OCI-LY1 (cell line): Measurements from ENCODE around the gene RETREG2.
"Not testable (repeated sequence)": the region's sequence is repeated elsewhere in the genome, so short reads cannot be mapped to it uniquely, and the experiment has no call there.

Experiments used
- H2AFZ ChIP-seq: fragments of 200-600 bp; sonication (generic), shearing (Covaris generic); 2 replicates; pipeline ENCODE4 v1.6.0; 2014; ENCODE audit warnings: antibody characterized with exemption, mild to moderate bottlenecking, low read length
- H3F3A ChIP-seq: fragments of 200-600 bp; sonication (generic), shearing (Covaris generic); 2 replicates; pipeline ENCODE4 v1.6.0; 2014; ENCODE audit warnings: mild to moderate bottlenecking, antibody characterized with exemption, low read length, moderate library complexity; ENCODE audit not compliant: insufficient read depth
- H3K27ac ChIP-seq: fragments of 200-600 bp; sonication (generic); 2 replicates; pipeline ENCODE4 v1.5.1; 2014; ENCODE audit warnings: low read length, mixed run types, mild to moderate bottlenecking, low read depth; ENCODE audit not compliant: poor library complexity, severe bottlenecking
- H3K27me3 ChIP-seq: fragments of 200-600 bp; sonication (generic); 2 replicates; pipeline ENCODE4 v1.6.0; 2014; ENCODE audit warnings: antibody characterized with exemption, mild to moderate bottlenecking, low read length, moderate library complexity; ENCODE audit not compliant: insufficient read depth
- H3K36me3 ChIP-seq: fragments of 200-600 bp; sonication (generic); 2 replicates; pipeline ENCODE4 v1.6.1; 2014; ENCODE audit warnings: mild to moderate bottlenecking, antibody characterized with exemption, low read length, moderate library complexity, mixed read lengths; ENCODE audit not compliant: insufficient read depth
- H3K4me1 ChIP-seq: fragments of 200-600 bp; sonication (generic); 2 replicates; pipeline ENCODE4 v1.5.1; 2014; ENCODE audit warnings: mild to moderate bottlenecking, low read length, moderate library complexity; ENCODE audit not compliant: insufficient read depth, severe bottlenecking
- H3K4me2 ChIP-seq: fragments of 200-600 bp; sonication (generic), shearing (Covaris generic); 2 replicates; pipeline ENCODE4 v1.6.1; 2014; ENCODE audit warnings: low read length
- H3K4me3 ChIP-seq: fragments of 200-600 bp; sonication (generic); 2 replicates; pipeline ENCODE4 v1.5.1; 2014; ENCODE audit warnings: low read length, low read depth, mild to moderate bottlenecking, mixed read lengths; ENCODE audit not compliant: poor library complexity, severe bottlenecking
- H3K79me2 ChIP-seq: fragments of 200-600 bp; shearing (Covaris generic); 2 replicates; pipeline ENCODE4 v1.6.1; 2016; ENCODE audit warnings: mixed run types, low read length, mixed read lengths; ENCODE audit not compliant: insufficient read depth
- H3K9ac ChIP-seq: fragments of 200-600 bp; sonication (generic), shearing (Covaris generic); 2 replicates; pipeline ENCODE4 v1.6.1; 2014; ENCODE audit warnings: mild to moderate bottlenecking, low read length, mixed read lengths
- H3K9me2 ChIP-seq: fragments of 200-600 bp; sonication (generic), shearing (Covaris generic); 2 replicates; pipeline ENCODE4 v1.6.1; 2014; ENCODE audit warnings: low read depth, mild to moderate bottlenecking, low read length, mixed read lengths
- H3K9me3 ChIP-seq: fragments of 200-600 bp; shearing (Covaris generic); 2 replicates; pipeline ENCODE4 v1.6.1; 2014; ENCODE audit warnings: low read length, mixed read lengths
- H4K20me1 ChIP-seq: fragments of 200-600 bp; sonication (generic), shearing (Covaris generic); 2 replicates; pipeline ENCODE4 v1.6.0; 2016; ENCODE audit warnings: mild to moderate bottlenecking, low read length; ENCODE audit not compliant: insufficient read depth
- CTCF ChIP-seq: fragments of 200-600 bp; sonication (generic), shearing (Covaris generic); IDR thresholded peaks from 2 replicates; pipeline ENCODE4 v1.5.1; 2017; ENCODE audit warnings: mild to moderate bottlenecking, antibody characterized with exemption, low read length, moderate library complexity, mixed read lengths
- EZH2 ChIP-seq: fragments of 200-600 bp; sonication (generic), shearing (Covaris generic); IDR thresholded peaks from 2 replicates; pipeline ENCODE4 v1.8.0; 2017; ENCODE audit warnings: borderline replicate concordance, mixed run types, mild to moderate bottlenecking, antibody characterized with exemption, low read length, moderate library complexity, mixed read lengths

RETREG2 gene

GRCh38 chr2:219198974-219199373 lies 20.9 kb downstream of the RETREG2 start:
- no peaks in the 10 kb centered on the region for H3K27me3 ChIP-seq
- no peaks in the 10 kb centered on the region for H4K20me1 ChIP-seq
- H3K4me3 ChIP-seq, result no peak overlapping the region
- no peaks in the 10 kb centered on the region for H3K79me2 ChIP-seq
- no peaks in the 10 kb centered on the region for H3K9me3 ChIP-seq
- no peak overlapping the region for H3K27ac ChIP-seq
- H3K4me1 ChIP-seq, result no peaks in the 10 kb centered on the region
- H2AFZ ChIP-seq, result no peak overlapping the region
- H3K9me2 ChIP-seq, result no peaks in the 10 kb centered on the region
- no peaks in the 10 kb centered on the region for H3F3A ChIP-seq
- TF ChIP-seq CTCF (no peak), EZH2 (no peak)
- H3K36me3 ChIP-seq, result no peaks in the 10 kb centered on the region
- no peak overlapping the region for H3K9ac ChIP-seq
- no peak overlapping the region for H3K4me2 ChIP-seq

GRCh38 chr2:219199470-219200211 lies 21.6 kb downstream of the RETREG2 start:
- H3K4me1 ChIP-seq, result no peaks in the 10 kb centered on the region
- TF ChIP-seq CTCF (no peak), EZH2 (no peak)
- no peak overlapping the region for H3K4me2 ChIP-seq
- no peak overlapping the region for H3K27ac ChIP-seq
- no peaks in the 10 kb centered on the region for H3K9me2 ChIP-seq
- no peak overlapping the region for H2AFZ ChIP-seq
- H3F3A ChIP-seq, result no peaks in the 10 kb centered on the region
- no peaks in the 10 kb centered on the region for H3K36me3 ChIP-seq
- H3K9me3 ChIP-seq, result no peaks in the 10 kb centered on the region
- H4K20me1 ChIP-seq, result no peaks in the 10 kb centered on the region
- no peaks in the 10 kb centered on the region for H3K79me2 ChIP-seq
- H3K9ac ChIP-seq, result no peak overlapping the region
- no peak overlapping the region for H3K4me3 ChIP-seq
- no peaks in the 10 kb centered on the region for H3K27me3 ChIP-seq

- H3K79me2 ChIP-seq, H3K27me3 ChIP-seq, H3F3A ChIP-seq, H4K20me1 ChIP-seq, H3K27ac ChIP-seq, H3K4me2 ChIP-seq, H3K9ac ChIP-seq, H3K36me3 ChIP-seq, H2AFZ ChIP-seq, H3K4me3 ChIP-seq, H3K9me3 ChIP-seq, H3K4me1 ChIP-seq, H3K9me2 ChIP-seq: not testable (repeated sequence)
These were observed 22.6 kb downstream of the RETREG2 start for GRCh38 chr2:219200502-219201326.

- H3K4me2 ChIP-seq, H3K79me2 ChIP-seq, H3K36me3 ChIP-seq, H3F3A ChIP-seq, H3K4me1 ChIP-seq, H2AFZ ChIP-seq, H3K9ac ChIP-seq, H4K20me1 ChIP-seq, H3K4me3 ChIP-seq, H3K9me2 ChIP-seq, H3K9me3 ChIP-seq, H3K27me3 ChIP-seq, H3K27ac ChIP-seq: not testable (repeated sequence)
These were observed 23.3 kb downstream of the RETREG2 start for GRCh38 chr2:219201331-219201730.
